Mucosa of gallbladder (tissue), 1 donor: ENCODE data around the gene IRF7. TPM values are rescaled to one million over a fixed set of nuclear protein-coding genes. Genes with fewer than 3 reads are reported as not detected.
"Not testable (repeated sequence)": the region's sequence is repeated elsewhere in the genome, so short reads cannot be mapped to it uniquely, and the experiment has no call there.

ENCODE experiments used
- DNase-seq: peaks from one replicate; pipeline ENCODE4 v3.0.0-alpha.2; 2020; ENCODE audit warnings: low spot score
- total RNA-seq: library from RNA; stranded (reverse); gene quantifications from one replicate; pipeline ENCODE4 v1.2.1, GENCODE V29; 2021
- donor health status: DM: no; HTN: no; CAD: no.

The IRF7 gene
- total RNA-seq = 54.0 TPM

DNA sequence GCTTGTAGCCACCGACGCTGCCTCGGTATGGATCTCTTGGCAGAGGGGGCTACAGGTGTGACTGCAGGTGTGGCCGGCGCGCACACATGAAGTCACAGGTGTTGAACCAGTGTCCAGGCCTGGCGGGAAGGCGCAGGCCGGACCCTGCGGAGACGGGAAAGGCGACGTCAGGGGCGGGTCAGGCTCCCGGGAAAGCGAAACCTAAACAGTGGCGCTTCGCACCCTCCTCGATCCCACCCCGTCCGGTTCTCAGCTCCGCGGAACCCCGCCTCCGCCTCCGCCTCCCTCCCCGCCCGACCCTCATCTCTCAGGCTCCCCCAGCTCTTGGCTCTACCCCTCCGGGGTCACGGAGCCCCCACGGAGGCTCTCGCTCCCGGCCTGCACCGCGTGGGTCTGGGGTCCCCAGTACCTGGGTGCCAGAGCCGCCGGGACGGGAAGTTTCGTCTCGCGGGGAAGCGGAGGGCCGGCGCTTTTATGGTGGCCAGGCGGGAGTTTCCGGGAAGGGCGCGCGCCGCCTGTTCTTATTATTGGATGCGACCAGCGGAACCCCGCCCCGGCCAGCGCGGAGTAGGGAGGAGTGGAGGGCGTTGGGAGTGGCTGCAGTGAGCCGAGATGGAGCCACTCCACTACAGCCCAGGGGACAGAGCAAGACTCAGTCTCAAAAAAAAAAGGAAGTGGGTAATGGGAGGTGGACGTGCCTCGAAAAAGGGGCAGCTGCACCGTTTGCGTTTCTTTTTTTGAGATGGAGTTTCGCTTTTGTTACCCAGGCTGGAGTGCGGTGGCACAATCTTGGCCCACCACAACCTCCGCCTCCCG is at the start of gene IRF7:
IRF7 (minus strand) TSS at position 447 of the 816 bp plus-strand sequence. CDS start 586 bp downstream, outside the sequence.
- DNase-seq = peak; percentile 95

DNA sequence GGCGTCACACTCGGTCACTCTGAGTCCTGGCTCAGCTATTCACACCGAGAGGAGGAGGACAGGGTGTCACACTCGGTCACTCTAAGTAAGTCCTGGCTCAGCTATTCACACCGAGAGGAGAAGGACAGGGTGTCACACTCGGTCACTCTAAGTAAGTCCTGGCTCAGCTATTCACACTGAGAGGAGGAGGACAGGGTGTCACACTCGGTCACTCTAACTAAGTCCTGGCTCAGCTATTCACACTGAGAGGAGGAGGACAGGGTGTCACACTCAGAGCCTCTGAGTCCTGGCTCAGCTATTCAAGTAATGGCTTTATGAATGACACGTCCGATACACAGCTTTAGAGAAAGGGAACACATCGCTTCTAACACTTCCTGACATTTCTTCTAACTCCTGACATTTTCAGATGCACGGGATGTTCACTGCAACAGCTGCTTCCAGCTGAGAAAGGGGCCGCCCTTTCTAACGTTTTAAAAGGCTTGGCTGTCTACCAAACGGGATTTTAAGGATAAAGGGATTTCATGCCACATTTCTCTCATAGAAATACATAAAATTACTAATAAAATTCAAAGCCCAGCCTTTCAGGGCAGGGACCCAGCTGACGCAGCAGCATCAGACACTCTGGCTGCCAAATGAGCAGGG is 49.4 kb upstream of the IRF7 start:
- no peak for DNase-seq

DNA sequence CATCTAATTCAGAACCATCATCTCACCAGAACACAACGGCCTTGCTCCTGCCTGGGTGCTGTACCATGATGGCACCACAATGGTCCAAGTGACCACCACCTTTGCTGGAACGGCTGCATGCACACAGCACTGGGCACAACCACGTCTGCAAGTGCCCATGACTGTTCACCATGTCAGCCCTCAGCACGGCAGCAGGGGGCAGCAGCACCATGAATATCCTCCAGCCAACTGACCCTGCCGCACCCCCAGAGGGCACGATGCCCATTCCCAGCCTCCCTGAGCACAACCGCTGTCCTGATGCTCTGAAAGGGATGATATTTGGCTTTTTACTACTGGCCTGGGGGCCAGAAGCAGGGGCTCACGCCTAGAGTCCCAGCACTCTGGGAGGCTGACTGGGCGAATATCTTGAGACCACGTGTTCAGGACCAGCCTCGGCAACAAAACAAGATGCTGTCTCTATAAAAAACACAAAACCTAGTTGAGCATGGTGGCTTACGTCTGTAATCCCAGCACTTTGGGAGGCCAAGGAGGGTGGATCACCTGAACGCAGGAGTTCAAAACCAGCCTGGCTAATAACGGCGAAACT is 47.0 kb upstream of the IRF7 start:
- no peak for DNase-seq

DNA sequence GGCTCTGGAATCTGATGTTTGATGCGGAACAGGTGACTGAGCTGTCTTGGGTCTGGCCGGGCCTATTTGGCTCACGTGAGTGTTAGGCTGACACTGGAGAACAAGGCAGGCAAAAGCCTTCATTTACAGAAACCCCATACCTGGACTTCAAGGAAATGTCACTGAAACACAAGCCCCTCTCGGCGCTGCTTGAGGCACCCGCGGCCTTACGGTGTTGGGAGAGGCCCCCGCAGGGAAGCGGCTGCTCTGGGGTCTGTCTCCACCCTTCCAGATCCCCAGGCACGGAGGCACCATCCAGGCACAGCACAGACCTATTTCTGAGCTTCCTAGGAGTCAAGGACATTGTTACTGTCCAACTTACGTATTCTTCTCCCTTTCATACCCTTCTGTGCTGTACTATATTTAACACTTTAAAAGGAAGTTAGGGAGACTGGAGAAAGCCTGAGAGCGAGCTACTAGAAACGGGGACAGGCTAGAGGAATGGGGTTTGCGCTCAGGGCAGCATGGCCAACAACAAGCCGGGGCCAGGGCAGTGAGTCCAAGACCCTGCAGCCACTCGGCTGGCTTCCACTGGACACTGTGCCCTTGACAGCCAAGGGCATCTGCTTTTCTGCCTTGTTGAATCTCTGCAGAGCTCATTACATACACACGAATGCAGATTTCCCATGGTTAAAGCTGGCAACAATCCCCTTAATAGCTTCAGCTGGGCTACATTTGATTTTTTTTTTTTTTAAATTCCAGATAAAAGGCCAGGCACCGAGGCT is 45.1 kb upstream of the IRF7 start:
- DNase-seq = no peak

DNA sequence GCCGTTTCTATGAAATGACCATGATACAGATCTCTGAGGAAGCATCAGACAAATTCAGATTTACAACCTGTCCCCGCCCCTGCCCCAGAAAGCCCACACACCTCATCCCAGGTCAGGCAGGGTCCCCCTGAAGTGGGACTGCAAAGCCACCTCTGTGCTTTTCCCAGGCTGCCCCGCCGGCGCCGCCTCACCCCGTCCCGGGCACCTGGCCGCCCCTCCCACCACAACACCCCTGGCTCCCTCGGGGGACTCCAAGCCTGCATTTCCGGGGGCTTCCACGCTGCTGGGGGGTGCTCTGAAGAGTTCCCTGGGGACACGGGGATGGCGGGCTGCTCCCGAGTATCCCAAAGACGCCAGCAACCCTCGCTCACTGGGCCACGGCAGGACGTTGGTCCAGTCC is 44.5 kb upstream of the IRF7 start:
- no peak for DNase-seq

DNA sequence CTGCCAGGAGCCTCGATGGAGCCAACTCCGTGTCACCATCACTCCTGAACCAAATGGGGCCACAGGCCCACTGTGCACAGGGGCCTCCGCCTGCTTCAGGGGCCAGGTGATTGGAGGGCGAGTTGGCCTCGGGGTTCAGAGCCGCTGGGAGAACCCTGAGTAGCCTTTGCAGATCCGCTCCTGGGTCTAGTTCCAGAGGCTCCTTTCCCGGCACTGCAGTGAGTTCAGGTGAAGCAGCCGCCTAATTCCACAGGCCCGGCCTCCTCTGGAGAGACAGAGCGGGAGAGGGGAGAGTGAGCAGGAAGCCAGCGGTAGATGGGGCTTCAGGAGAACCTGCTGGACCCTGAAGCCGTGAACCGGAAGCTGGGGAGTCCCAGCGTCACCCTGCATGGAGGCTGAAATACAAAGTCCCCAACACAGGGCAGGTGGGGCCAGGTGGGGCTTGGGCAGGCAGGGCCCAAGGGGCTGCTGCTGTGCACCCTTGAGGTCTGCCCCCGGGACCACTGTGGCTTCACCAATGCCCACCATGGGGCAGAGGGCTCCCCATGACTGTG is 43.9 kb upstream of the IRF7 start:
- no peak for DNase-seq

DNA sequence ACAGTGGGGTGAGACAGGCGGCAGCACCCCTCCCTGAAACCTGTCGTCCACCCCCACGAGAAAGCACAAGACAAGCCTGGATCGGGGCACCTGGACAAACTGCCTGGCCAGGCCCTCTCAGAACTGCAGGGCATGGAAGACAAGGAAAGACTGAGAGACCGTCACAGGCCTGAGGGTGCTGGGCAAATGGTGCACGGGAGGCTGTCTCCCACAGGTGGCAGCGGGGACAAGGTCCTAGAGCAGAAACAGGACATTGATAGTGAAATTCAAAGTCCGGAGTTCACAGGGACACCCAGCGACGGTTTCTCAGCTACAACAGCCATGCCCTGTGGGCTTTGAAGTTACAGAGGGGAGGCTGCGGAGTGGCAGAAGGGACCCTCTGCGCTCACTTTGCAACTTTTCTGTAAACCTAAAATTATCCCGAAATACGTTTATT is 42.0 kb upstream of the IRF7 start:
- peak; percentile 61 for DNase-seq

DNA sequence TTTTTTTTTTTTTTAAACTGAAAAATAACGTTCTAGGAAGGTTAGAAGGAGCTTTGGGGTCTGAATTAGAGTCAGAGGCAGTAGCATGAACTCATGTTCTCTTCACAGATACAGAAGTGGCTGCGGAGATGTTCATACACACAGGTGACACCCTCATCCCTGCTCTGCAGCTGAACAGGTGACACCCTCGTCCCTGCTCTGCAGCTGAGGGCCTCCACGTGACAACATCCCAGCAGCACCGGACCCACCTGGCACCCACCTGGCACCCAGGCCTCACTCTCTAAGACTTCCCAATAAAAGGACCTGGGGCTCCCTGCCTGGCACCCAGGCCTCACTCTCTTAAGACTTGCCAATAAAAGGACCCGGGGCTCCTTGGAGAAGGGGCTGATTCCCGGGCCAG is 41.1 kb upstream of the IRF7 start:
- DNase-seq = no peak

DNA sequence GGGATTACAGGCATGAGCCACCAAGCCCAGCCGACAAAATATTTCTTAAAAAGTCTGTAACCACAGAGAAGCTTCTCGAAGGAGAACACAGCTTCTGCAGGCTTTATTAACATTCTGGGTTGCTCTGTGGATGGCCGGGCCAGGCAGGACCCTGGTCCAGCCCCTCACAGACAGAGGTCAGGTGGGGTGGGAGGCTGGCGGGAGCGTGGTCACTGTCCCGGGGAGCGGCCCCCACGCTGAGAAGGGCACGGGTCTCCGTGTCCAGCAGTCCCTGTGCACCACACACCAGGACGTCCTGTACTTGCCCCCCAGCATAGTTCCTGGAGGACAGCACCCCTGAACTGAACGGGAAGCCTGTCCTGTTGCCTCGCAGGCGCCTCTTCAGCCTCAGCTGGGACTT is 40.7 kb upstream of the IRF7 start:
- DNase-seq = no peak

DNA sequence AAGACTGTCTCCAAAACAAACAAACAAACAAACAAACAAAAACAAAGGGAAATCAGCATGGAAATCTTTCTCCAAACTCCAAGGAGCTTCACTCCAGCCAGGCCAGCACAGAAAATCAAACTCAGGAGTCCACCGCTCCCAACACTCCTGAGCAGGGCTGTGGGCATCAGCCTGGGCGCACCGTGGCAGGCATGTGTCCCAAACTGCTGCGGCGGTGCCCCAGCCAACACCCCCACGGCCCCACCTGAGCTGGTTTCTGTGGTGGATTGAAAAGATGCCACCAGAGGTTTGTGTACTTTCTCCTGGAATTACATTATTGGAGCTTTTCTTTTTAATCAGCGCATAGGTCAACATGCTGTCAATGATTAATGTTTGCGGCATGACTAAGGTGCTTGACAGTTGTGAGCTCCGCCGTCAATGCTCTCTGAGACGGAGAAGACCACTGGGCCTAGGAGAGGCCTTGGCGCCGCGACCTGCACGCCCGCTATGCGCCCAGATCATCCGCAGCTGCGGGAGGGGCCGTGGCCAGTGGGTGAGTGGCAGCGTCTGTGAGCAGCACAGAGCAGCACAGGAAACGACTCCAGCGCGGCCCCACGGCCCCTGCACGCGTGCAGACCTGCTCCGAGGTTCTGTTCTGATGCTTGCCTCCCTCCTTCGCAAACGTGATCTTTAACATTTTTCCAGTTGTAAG is 39.4 kb upstream of the IRF7 start:
- DNase-seq = peak; percentile 60

DNA sequence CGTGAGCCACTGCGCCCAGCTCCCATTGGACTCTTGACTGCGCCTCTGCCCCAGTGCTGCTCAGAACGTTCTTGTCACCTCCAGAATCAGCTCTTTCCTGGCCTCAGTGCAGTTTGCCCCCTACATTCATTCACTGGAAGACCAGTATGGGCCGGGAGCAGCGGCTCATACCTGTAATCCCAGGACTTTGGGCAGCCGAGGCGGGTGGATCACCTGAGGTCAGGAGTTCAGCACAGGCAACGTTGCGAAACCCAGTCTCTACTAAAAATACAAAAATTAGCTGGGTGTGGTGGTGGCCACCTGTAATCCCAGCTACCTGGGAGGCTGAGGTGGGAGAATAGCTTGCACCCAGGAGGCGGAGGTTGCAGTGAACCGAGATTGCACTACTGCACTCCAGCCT is 38.7 kb upstream of the IRF7 start:
- DNase-seq = not testable (repeated sequence)

DNA sequence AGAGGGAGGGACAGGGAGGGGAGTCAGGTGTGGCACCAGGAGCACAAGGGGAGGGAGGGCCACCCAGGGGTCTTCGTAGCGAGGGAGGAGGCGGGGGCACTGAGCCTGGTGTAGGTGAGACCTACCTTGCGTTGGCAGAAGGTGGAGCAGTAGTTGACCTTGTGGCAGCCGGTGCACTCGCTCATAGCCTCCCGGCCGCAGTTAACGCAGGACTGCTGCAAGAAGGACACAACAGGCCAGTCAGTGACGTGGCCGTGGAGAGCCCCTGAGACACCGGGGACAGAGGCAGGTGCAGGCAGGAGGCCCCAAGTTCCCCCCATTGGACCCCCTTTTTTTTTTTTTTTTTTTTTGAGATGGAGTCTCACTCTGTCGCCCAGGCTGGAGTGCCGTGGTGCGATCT is 38.1 kb upstream of the IRF7 start:
- DNase-seq = no peak

DNA sequence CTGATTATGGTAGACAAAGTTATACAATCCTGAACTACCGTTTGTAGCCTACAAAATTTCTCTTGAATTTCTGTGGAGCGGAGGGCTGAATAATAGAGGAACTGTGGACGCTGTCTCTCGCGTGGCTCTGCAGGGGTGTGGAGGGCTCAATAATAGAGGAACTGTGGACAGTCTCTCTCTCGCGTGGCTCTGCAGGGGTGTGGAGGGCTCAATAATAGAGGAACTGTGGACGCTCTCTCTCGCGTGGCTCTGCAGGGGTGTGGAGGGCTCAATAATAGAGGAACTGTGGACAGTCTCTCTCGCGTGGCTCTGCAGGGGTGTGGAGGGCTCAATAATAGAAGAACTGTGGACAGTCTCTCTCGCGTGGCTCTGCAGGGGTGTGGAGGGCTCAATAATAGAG is 37.4 kb upstream of the IRF7 start:
- not testable (repeated sequence) for DNase-seq

DNA sequence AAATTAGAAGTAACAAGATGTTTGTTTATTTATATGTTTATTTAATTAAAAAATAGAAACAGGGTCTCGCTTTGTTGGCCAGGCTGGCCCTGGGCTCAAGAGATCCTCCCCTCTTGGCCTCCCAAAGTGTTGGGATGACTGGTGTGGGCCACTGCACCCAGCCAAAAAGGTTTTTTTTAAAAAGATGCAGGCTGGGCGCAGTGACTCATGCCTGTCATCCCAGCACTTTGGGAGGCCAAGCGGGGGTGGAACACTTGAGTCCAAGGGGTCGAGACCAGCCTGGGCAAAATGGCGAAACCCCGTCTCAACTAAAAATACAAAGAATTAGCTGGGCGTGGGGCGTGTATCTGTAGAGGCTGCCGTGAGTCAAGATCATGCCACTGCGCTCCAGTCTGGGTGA is 34.7 kb upstream of the IRF7 start:
- DNase-seq = no peak

DNA sequence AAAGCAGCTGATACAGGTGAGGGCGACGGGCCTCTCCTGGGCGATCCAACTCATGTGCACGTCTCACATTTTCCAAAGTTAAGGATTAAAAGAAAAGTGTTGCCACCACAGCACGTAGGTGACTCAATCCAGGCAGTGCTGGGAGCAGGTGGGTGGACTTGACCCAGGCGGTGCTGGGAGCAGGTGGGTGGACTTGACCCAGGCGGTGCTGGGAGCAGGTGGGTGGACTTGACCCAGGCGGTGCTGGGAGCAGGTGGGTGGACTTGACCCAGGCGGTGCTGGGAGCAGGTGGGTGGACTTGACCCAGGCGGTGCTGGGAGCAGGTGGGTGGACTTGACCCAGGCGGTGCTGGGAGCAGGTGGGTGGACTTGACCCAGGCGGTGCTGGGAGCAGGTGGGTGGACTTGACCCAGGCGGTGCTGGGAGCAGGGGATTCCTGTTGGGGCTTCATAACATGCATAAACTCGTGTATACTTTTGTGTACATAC is 32.0 kb upstream of the IRF7 start:
- not testable (repeated sequence) for DNase-seq

DNA sequence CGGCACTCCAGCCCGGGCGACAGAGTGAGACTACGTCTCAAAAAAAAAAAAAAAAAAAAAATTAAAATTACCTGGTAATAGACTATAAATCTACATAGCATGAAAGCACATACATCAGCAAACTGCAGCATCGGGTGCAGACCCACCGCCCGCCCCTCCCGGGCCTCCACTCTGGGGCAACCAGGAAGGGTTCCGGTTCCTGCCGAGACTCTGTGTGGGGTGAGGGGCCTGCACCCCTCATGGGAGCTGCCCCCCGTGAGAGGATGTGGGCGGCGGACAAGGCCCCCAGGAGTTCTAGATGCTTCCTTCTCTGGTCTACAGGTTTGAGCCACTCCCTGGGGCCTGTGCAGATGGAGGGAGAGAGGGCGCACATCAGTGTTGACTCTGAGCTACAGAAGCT is 30.5 kb upstream of the IRF7 start:
- no peak for DNase-seq

DNA sequence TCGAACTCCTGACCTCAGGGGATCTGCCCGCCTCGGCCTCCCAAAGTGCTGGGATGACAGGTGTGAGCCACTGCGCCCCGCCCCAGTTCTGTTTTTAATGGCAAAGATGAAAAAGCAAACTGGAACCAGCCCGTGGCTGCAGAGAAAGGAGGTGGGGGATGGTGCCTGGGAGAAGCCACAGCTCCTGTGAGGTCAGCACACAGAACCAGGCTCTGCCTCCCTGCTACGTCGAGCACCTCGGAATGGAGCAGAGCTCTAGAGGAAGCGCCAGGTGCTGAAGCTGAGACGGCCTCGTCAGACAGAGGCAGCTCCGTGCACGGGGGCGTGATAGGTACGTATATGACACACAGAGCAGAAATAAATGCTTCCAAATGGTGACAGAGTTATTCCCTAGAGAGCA is 29.8 kb upstream of the IRF7 start:
- no peak for DNase-seq

DNA sequence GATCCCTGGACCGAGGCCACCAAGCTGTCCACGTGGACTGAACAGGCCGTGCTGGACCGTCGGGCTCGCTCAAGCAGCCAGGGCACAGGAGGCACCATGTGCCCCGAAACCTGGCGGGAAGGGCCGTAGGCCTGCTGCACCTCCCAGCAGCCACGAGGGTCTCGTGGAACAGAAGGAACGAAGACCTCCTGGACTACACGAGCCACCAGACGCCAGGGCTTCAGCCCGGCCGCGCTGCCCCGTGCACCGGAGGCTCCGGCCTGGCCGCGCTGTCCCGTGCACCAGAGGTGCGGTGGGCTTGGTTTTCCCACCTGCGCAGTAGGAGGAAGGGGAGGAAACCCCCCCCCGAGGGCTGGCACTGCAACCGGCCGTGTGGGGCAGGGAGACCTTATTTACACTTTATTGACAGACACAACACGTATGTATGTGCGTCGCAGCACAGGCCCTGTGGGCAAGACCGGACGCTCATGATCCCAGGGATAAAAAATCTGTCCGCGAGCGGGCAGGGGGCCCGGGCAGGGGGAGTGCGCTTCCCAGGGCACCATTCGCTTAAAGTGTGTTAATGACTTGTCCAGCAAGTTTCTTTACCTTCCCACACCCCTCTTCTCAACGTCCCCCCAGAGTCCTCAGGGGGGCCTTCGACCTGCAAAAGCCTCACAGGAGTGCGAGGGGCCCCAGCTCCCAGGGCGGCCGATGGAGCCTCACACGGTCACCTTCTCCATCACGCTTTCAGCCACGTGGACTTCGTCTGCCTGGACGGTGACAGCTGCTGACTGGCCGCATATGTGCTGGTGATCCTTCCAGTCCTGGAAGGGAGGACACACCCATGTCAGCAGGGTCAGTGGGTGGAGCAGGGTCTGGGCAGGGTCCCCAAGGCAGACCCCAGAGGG is 28.3 kb upstream of the IRF7 start:
- DNase-seq = no peak

DNA sequence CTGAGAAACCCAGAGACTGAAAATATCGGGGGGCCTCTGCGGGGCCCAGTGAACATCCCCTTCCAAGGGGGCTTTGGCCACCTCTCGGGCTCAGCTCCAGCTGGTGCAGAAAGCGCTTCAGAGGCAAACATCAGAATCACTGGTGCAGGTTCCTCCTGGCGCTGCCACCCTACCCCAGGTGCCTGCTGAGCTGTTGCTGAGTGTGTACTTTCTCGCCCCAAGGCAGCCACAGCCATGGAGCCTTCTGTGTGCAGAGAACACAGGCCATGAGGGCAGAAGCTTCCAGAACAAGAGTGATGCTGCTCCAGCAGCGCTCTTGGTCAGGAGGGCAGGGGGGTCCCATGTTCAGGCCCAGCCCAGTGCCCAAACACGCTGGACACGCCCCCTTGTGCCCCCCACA is 27.6 kb upstream of the IRF7 start:
- DNase-seq = no peak

DNA sequence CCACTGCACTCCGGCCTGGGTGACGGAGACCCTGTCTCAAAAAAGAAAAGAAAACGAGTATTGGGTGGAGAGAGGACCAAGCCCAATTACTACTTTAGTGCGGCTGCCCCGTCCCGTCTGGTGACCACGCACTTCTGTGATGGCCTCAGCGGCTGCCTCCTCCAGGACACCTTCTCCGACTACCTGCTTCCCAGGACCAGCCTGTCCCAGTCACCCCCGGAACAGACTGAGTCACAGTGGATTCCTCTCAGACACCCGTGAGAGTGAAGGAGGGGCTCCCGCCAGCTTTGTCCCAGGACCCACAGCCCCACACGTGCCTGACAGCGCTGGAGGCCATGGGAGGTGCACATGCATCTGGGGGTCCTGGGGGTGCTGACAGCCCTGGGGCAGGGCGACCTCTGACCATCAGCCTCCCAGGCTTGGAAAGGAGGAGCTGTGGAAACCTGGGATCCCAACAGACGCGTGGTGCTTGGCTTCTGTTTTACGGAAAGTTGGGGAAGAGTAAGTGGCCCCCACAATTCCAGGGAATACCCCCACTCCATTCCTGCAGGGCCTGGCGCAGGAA is 26.1 kb upstream of the IRF7 start:
- DNase-seq = no peak
